Stimulated activated CD4-positive, alpha-beta T cell treated with anti-CD3 and anti-CD28 coated beads, Interleukin-4, amount 100 ng/mL, for 24 hours (primary cell): ENCODE data around the gene MYH16.
"Not testable (repeated sequence)": the region's sequence is repeated elsewhere in the genome, so short reads cannot be mapped to it uniquely, and the experiment has no call there.

Experiments used
- DNase-seq: peaks from one replicate; pipeline ENCODE4 v3.0.0-alpha.2; 2020

MYH16 gene

GRCh38 chr7:99258501-99258900 lies 14.1 kb upstream of the MYH16 start:
- DNase-seq, result no peak

DNA sequence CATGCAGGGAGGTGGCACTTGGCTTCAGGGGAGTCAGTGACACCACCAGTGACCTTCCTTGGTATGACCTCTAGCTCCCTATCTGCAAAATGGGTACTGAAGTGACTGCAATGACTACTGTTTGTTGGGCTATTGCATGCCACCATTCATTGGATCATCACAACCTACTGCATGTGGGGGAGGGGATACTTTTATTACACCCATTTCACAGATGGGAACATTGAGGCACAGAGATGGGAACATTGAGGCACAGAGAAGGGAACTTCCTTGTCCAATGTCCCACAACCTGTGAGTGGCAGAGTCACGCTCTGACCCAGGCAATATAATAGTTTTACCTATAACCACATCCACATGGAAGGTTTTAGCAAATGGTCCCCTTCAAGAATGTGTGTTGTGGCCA lies 12.2 kb upstream of the MYH16 start:
- DNase-seq, result no peak

GRCh38 chr7:99261646-99262045 lies 11.0 kb upstream of the MYH16 start:
- no peak for DNase-seq

- no peak for DNase-seq
Measured at GRCh38 chr7:99265848-99266480, 6.7 kb upstream of the MYH16 start.

DNA sequence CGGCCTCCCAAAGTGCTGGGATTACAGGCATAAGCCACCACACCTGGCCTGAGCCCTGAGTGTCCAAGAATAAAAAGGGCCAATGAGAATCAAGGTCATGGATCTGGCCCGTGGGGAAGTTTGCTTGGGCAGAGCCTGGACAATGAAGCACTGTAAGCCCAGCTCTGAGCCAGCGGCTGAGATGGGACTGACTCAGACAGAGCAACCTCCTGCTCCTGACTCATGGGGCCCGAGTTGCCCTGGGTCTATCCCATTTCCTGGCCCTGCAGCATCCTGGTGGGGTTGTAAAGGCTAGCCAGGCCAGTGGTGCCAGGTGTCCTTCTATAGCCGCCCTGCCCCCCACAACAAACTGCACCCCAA lies 5.2 kb upstream of the MYH16 start:
- DNase-seq, result no peak

DNA sequence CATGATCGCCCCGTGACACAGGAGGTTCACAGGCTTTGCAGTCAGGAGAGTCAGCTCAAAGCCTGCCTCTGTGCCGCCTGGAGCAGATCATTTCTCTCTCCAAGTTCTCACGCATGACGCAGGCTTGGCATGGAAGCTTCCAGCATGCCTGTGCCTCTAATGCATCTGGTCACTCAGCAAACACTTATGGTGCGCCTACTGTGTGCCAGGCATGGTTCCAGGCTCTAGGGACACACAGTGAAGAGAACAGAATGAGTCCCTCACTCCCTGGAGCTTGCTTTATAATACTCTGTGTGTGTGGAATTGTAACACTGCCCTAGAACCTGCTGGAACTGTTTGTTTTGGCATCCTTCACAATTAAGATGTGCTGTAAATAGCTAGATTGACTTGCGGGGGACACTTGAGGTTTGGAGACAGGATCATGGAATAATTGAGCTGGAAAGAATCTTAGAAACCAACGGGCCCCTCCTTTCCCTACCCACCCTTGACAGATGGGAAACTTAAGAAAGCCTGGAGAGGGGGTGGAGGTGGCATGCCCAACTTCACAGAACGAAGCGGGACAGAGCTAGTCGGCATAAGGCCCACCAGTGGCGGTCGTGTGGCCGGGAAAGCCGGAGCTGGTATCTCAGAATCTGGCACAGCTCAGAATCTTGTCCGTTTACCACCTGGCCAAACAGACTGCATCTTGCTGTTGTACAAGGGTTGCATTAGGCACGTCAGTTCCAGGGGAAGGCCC lies 4.6 kb upstream of the MYH16 start:
- DNase-seq, result no peak

DNA sequence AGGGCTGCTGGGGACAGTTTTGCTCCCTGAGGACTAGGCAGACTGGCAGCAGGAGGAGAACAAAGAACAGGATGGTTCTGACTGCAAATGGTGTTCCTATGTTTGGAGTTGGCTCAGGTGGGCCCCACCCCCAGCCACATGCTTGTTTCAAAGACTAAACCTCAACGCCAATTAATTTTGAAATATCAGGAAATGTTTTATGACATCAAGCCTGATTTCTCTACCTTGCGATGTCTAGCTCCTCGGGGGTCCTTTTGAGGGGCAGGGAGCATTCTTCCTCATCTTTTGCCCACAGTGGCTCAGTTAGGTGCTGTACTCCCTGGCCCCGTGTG lies 4.1 kb upstream of the MYH16 start:
- no peak for DNase-seq

DNA sequence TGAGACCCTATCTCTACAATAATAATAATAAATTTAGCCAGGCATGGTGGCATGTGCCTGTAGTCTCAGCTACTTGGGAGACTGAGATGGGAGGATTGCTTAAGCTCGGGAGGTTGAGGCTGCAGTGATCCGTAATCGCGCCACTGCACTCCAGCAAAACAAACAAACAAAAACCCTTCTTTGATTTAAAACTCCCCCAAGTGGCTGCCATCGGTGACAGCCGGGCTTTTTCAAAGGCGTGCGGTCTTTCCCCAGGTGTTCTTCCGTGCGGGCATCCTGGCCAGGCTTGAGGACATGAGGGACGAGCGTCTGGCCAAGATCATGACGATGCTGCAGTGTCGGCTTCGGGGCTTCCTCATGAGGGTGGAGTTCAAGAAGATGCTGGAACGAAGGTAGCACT lies 1.9 kb upstream of the MYH16 start:
- no peak for DNase-seq

DNA sequence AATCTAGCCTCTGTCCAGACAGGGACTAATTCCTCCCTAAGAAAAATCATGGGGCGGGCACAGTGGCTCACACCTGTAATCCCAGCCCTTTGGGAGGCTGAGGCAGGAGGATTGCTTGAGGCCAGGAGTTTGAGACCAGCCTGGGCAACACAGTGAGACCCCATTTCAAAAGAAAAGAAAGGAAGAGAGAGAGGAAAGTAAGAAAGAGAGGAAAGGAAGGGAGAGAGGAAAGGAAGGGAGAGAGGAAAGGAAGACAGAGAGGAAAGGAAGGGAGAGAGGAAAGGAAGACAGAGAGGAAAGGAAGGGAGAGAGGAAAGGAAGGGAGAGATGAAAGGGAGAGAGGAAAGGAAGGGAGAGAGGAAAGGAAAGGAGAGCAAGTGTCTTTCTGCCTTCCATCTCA lies 922 bp downstream of the MYH16 start:
- DNase-seq, result not testable (repeated sequence)

DNA sequence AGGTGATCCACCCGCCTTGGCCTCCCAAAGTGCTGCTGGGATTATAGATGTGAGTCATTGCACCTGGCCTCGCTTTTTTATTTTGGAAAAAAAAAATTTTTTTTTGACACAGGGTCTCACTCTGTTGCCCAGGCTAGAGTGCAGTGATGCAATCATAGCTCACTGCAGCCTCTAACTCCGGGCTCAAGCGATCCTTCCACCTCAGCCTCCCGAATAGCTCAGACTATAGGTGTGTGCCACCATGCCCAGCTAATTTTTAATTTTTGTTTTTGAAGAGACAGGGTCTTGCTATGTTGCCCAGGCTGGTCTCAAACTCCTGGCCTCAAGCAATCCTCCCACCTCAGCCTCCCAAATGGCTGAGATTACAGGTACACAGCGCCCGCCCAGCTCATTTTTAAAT lies 2.3 kb downstream of the MYH16 start:
- DNase-seq, result not testable (repeated sequence)

- DNase-seq, result no peak
Measured at GRCh38 chr7:99275496-99275895, 2.9 kb downstream of the MYH16 start.

- no peak for DNase-seq
Measured at GRCh38 chr7:99278180-99278579, 5.5 kb downstream of the MYH16 start.

- DNase-seq, result not testable (repeated sequence)
Measured at GRCh38 chr7:99284165-99284564, 11.5 kb downstream of the MYH16 start.

- no peak for DNase-seq
Measured at GRCh38 chr7:99287779-99288534, 15.3 kb downstream of the MYH16 start.

- DNase-seq, result no peak
Measured at GRCh38 chr7:99289185-99289584, 16.5 kb downstream of the MYH16 start.

- not testable (repeated sequence) for DNase-seq
Measured at GRCh38 chr7:99290148-99290547, 17.5 kb downstream of the MYH16 start.

DNA sequence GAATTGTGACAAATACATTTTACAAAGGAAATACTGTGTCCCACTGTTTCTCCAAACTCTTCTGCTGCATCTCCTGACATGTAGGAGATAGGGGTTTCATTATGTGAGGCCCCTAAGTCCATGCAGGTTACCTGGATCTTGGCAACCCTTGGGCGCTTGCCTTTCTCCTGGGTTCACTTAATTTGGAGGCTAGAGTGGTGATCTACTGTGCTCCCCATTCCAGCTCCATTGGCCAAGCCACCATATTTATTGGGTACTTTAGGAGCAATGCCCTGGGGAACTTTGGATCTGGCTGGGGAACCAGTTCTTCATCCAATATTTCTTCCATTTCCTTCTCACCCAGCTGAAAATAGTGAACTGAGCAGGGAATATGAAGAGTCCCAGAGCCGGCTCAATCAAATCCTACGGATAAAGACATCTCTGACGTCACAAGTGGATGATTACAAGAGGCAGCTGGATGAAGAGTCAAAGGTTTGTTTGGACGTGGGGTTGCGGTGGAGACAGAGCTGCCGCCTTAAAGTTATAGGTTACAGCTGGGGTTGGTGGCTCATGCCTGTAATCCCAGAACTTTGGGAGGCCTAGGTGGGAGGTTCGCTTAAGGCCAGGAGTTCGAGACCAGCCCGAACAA lies 18.5 kb downstream of the MYH16 start:
- no peak for DNase-seq

DNA sequence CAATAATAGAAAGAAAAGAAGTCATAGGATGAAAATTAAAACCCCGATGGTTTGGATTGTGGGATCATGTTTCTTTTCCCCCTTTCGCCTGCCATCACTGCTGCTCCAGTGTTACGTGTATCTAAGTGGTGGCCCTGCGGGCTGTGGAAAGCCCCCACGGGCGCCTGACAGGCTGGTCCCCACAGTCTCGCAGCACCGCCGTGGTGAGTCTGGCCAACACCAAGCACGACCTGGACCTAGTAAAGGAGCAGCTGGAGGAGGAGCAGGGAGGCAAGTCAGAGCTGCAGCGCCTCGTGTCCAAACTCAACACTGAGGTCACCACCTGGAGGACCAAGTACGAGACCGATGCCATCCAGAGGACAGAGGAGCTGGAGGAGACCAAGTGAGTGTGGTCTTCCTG lies 19.5 kb downstream of the MYH16 start:
- no peak for DNase-seq

DNA sequence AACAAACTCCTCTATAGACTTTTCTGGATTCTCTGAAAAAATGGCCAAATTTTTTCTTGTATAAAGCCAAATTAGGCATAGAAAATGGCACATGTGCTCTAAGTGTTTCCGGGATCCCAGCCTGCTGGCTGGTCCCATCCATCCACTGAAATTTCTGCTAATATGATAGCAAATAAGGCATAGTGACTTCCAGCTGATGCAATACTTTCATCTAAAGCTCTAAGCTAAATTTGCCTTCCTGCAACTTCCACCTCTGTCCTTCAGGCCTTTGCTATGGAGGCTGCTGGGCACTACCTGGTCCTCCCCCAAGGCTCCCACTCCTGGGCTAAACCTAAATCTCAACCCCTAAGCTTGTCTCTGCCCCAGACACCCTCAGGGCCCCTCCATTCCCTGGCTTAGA lies 20.5 kb downstream of the MYH16 start:
- DNase-seq, result no peak

- DNase-seq, result no peak
Measured at GRCh38 chr7:99293650-99294049, 21.0 kb downstream of the MYH16 start.

- no peak for DNase-seq
Measured at GRCh38 chr7:99296471-99296870, 23.8 kb downstream of the MYH16 start.

GRCh38 chr7:99301496-99301895 lies 28.9 kb downstream of the MYH16 start:
- DNase-seq, result no peak

- DNase-seq, result no peak
Measured at GRCh38 chr7:99305473-99306260, 33.0 kb downstream of the MYH16 start.
